Central memory CD8-positive, alpha-beta T cell (primary cell): ENCODE results near the gene HIRIP3.

Experiments used
- ATAC-seq: fragments of 150-1000 bp; cut with Tn5 transposase; replicated peaks from 2 replicates; pipeline ENCODE4 v1.10.0; 2022; ENCODE audit warnings: mild to moderate bottlenecking, moderate FRiP score, moderate number of reproducible peaks; ENCODE audit not compliant: poor library complexity, severe bottlenecking; ENCODE audit errors: extremely low read depth
- DNase-seq, 2 donors: peaks; one replicate each; pipeline ENCODE4 v3.0.0; 2021; ENCODE audit warnings: low spot score in 2 of 2
- H3K27ac Mint-ChIP-seq: one replicate; pipeline ENCODE4 v1.8.0; 2022; ENCODE audit warnings: low read depth, mild to moderate bottlenecking, moderate library complexity, mixed read lengths
- H3K27me3 Mint-ChIP-seq: one replicate; pipeline ENCODE4 v1.8.0; 2022; ENCODE audit warnings: mixed read lengths
- H3K36me3 Mint-ChIP-seq: one replicate; pipeline ENCODE4 v1.8.0; 2022; ENCODE audit warnings: mild to moderate bottlenecking, moderate library complexity, mixed read lengths; ENCODE audit not compliant: insufficient read depth
- H3K4me1 Mint-ChIP-seq: one replicate; pipeline ENCODE4 v1.8.0; 2022; ENCODE audit warnings: mixed read lengths
- H3K4me3 Mint-ChIP-seq: one replicate; pipeline ENCODE4 v1.8.0; 2022; ENCODE audit warnings: mild to moderate bottlenecking, moderate library complexity, mixed read lengths
- H3K9me3 Mint-ChIP-seq: one replicate; pipeline ENCODE4 v1.8.0; 2022; ENCODE audit warnings: mixed read lengths

Gene HIRIP3

DNA sequence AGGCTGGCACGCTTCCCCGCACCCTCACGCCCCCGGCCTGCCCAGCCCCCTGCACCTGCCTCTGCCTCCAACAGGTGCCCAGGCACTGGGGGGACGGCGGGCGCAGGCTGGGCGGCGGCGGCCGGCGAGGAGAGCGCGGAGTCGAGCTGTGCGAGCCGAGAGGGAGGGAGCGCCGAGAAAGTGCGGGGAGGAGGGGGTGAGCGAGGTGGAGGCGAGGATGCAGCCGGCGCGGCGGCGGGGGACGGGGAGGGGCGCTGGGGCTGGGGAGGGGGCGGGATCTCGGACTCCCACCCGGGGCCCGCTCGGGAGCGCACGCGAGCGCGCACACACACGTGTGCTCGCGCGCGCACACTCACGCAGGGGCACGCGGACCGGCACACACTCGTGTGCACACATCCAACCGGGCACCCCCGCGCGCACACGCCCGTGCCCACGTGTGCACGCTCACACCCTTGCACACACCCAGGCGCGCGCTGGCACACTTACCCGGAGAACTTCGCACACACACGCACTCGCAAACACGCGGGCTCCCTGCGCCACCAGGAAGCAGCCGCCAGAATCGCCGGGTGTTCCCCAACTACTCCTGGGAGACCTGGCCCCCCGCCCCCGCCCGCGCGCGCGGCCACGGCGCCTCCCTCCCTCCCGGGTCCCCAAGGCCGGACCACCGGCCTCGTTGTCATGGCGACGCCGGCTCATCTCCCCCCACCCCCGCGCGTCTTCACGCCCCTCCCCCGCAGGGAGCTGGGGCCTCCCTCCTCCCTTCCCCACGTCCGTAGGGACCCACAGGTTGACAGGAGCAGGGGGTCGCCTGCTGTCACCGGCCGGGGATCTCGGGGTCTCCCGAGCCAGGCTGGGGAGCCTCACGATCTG lies 15.7 kb upstream of the HIRIP3 start, which contains the start of gene DOC2A:
Gene DOC2A, minus strand, starts transcription at position 184 of the 870 bp plus-strand sequence. CDS start 805 bp downstream, outside the sequence.
- Mint-ChIP-seq H3K27ac (peak within 1 kb of the TSS; percentile 75), H3K4me3 (peak within 1 kb of the TSS; percentile 78), H3K27me3 (peaks cover 42% of the 10 kb centered on the region), H3K4me1 (peaks cover 14% of the 10 kb centered on the region), H3K9me3 (no peaks in the 10 kb centered on the region), H3K36me3 (peaks cover 4% of the 10 kb centered on the region)
- DNase-seq (no peak), ATAC-seq (peak; percentile 68)

DNA sequence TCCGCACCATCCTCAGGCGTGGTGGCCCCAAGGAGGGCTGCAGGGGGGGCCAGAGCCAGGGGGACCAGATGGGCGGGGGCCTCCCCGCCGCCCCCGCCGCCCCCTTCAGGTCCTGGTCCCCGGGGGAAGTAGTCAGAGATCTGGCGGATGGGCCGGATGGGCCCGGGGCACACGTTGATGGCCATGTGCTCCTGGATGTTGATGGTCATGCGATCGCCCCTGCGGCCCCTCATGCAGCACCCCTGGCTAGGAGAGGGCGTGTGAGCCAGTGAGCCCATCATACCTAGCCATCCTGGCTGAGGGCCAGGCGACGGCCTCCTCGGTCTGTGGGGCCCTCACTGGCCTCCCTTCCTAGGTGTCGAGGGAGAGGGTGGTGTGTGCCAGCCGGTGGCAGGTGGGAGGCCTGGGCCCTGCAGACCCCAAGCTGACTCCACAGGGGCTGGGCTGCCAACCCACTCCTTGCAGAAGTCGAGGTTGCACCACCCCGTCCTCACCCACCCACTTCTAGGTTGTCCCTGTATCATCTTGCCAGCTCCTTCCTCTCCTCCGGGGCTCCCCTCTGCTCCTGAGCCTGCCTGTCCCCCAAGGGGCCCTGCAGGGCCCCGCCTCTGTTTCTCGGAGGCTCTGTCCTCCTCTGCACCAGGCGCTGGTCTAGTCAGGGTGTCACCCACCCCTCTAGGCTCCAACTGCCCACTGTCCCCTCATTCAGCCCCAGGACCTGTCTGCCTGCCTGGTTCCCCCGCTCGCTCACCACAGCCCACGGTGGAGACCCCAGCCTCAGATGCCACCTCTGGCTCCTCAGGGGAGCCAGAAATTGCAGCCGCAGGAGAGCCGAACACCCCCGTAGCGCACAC lies 14.8 kb upstream of the HIRIP3 start:
- ATAC-seq (no peak), DNase-seq (no peak)
- Mint-ChIP-seq H3K4me3 (peak overlapping the region; percentile 54), H3K36me3 (peaks cover 4% of the 10 kb centered on the region), H3K27me3 (peaks cover 42% of the 10 kb centered on the region), H3K9me3 (no peaks in the 10 kb centered on the region), H3K4me1 (peaks cover 14% of the 10 kb centered on the region), H3K27ac (no peak overlapping the region)

DNA sequence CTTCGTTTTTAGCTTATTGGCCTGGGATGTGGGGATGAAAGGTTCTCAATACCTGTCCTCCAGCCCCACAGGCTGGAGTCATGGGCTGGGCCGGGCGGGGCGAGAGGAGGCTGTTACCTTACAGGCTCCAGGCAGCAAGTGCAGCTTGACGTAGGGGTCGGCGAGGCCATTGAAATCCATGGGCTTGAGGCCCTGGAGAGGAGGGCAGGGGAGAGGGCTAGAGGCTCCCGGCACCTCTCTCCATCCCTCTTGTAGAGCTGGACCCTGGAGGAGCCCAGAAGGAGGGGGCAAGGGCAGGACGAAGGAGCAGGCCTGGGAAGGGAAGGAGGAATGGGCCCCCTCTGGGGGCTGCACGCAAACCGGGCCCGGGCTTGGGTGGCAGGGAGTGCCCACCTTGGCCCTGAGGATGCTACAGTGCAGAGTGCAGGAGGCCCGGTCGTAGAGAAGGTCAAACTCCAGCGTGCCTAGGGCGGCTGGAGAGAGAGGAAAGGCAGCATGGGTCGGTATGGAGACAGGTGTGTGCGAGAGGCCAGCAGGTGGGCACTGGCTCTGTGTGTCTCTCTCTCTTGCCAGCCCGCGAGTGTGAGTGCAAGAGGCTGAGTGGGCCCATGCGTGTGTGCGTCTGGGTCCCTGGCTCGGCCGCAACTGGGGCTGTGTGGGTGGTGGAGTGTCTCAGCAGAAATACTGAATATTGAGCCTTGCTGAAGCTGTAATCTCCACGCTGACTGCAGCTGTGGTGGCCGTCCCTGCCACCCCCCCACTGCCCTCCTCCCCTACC lies 13.9 kb upstream of the HIRIP3 start:
- H3K36me3 Mint-ChIP-seq = peaks cover 4% of the 10 kb centered on the region

DNA sequence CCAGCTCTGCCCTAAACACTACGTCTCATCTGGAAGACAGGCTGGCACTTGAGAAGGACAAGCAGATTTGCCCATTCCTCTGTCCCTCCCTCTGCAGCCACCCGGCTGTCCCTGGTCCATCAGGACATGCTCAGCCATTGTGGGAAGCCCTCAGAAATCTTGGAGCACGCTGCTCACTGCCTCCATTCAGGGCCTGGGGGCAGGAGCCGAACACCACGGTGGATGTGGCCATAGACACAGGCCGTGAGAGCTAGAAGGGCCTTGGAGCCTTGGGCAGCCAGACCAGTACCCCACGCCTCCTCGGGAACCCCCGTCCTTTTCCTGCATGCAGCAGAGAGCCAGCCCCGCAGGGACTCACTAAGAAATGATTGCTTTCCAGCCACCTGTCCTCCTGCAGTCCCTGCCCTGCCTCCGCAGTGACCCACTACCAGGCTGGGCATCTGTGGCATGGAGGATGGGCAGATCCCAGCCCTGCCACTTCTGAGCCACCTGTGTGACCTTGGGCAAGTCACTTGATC lies 12.0 kb upstream of the HIRIP3 start:
- DNase-seq = no peak
- peaks cover 15% of the 10 kb centered on the region for H3K4me1 Mint-ChIP-seq
- peaks cover 6% of the 10 kb centered on the region for H3K36me3 Mint-ChIP-seq
- no peak overlapping the region for H3K27ac Mint-ChIP-seq
- H3K4me3 Mint-ChIP-seq = no peak overlapping the region
- H3K9me3 Mint-ChIP-seq = no peaks in the 10 kb centered on the region
- H3K27me3 Mint-ChIP-seq = peaks cover 41% of the 10 kb centered on the region
- ATAC-seq = no peak

More for the DNA sequence above, 13.9 kb upstream of the HIRIP3 start:
- no peak for ATAC-seq
- Mint-ChIP-seq H3K4me3 (peak overlapping the region; percentile 25), H3K27ac (no peak overlapping the region), H3K9me3 (no peaks in the 10 kb centered on the region), H3K4me1 (peaks cover 14% of the 10 kb centered on the region), H3K27me3 (peaks cover 42% of the 10 kb centered on the region)
- no peak for DNase-seq

- Mint-ChIP-seq H3K27ac (no peak overlapping the region), H3K27me3 (peaks cover 35% of the 10 kb centered on the region), H3K9me3 (no peaks in the 10 kb centered on the region), H3K4me1 (peaks cover 17% of the 10 kb centered on the region), H3K4me3 (no peak overlapping the region), H3K36me3 (peaks cover 8% of the 10 kb centered on the region)
- no peak for DNase-seq
- no peak for ATAC-seq
Measured at GRCh38 chr16:30006659-30007377, 11.4 kb upstream of the HIRIP3 start.

- DNase-seq = no peak
- peaks cover 31% of the 10 kb centered on the region for H3K27me3 Mint-ChIP-seq
- H3K9me3 Mint-ChIP-seq = no peaks in the 10 kb centered on the region
- no peak overlapping the region for H3K4me3 Mint-ChIP-seq
- peaks cover 8% of the 10 kb centered on the region for H3K36me3 Mint-ChIP-seq
- H3K27ac Mint-ChIP-seq = no peak overlapping the region
- ATAC-seq = no peak
- peaks cover 18% of the 10 kb centered on the region for H3K4me1 Mint-ChIP-seq
Measured at GRCh38 chr16:30006095-30006473, 10.7 kb upstream of the HIRIP3 start.

GRCh38 chr16:30005341-30006094 lies 10.1 kb upstream of the HIRIP3 start:
- peaks cover 8% of the 10 kb centered on the region for H3K36me3 Mint-ChIP-seq
- H3K9me3 Mint-ChIP-seq = no peaks in the 10 kb centered on the region
- peaks cover 16% of the 10 kb centered on the region for H3K4me1 Mint-ChIP-seq
- H3K27ac Mint-ChIP-seq = no peak overlapping the region
- H3K4me3 Mint-ChIP-seq = no peak overlapping the region
- DNase-seq (no peak), ATAC-seq (no peak)
- peaks cover 28% of the 10 kb centered on the region for H3K27me3 Mint-ChIP-seq

DNA sequence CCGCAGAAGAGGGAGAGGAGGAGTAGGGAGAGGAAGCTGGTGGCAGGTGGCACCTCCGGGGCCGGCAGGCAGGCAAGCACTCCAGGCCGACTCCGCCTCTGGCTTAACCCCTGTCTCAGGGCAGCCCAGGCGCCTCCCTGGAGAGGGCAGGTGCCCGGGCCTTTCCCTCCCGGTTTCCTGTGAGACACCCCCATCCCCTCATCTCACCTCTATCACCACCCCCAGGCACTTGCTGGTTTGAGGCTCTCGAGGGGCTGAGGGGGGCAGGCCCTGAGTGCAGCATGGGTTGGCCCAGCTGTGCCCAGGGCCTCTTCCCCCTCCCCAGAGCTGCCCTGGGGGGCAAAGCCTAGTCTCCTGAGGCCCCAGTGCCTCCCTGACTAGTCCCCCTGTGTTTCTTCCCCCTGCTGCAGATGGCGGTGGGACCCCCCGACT lies 9.4 kb upstream of the HIRIP3 start:
- Mint-ChIP-seq H3K4me3 (no peak overlapping the region), H3K36me3 (peaks cover 8% of the 10 kb centered on the region), H3K4me1 (peaks cover 10% of the 10 kb centered on the region), H3K27me3 (peaks cover 21% of the 10 kb centered on the region), H3K9me3 (no peaks in the 10 kb centered on the region), H3K27ac (no peak overlapping the region)
- DNase-seq (no peak), ATAC-seq (no peak)

GRCh38 chr16:30004424-30004776 lies 9.0 kb upstream of the HIRIP3 start:
- H3K36me3 Mint-ChIP-seq = peaks cover 8% of the 10 kb centered on the region
- no peak overlapping the region for H3K4me3 Mint-ChIP-seq
- DNase-seq (no peak), ATAC-seq (no peak)
- peaks cover 17% of the 10 kb centered on the region for H3K27me3 Mint-ChIP-seq
- no peaks in the 10 kb centered on the region for H3K9me3 Mint-ChIP-seq
- H3K27ac Mint-ChIP-seq = no peak overlapping the region
- peaks cover 15% of the 10 kb centered on the region for H3K4me1 Mint-ChIP-seq

- peaks cover 20% of the 10 kb centered on the region for H3K4me1 Mint-ChIP-seq
- H3K4me3 Mint-ChIP-seq = no peak overlapping the region
- H3K36me3 Mint-ChIP-seq = peaks cover 8% of the 10 kb centered on the region
- ATAC-seq (no peak), DNase-seq (no peak)
- peaks cover 11% of the 10 kb centered on the region for H3K27me3 Mint-ChIP-seq
- H3K27ac Mint-ChIP-seq = no peak overlapping the region
- H3K9me3 Mint-ChIP-seq = no peaks in the 10 kb centered on the region
Measured at GRCh38 chr16:30003670-30004423, 8.4 kb upstream of the HIRIP3 start.
